IMR-90 (cell line): Measurements from ENCODE around the gene IL6. TPM values are rescaled to one million over a fixed set of nuclear protein-coding genes. Genes with fewer than 3 reads are reported as not detected.

ENCODE experiments used
- ATAC-seq: fragments of 200-7000 bp; cut with Tn5 transposase; 2 replicates; pipeline ENCODE4 v1.9.1; 2020; ENCODE audit warnings: low read depth, mild to moderate bottlenecking, moderate library complexity
- BruUV-seq: library from RNA; stranded (reverse); fragments of 400-500 nt; replicated peaks from 2 replicates; lab custom pipeline; 2021; lab: Mats Ljungman, UMichigan
- CTCF ChIA-PET: fragments of 300-600 bp; formaldehyde crosslinking; extraction: SDS; loops from one replicate; lab custom pipeline; 2021; ENCODE audit warnings: antibody characterized with exemption; lab: Yijun Ruan, JAX
- POLR2A ChIA-PET: fragments of 300-600 bp; sonication (Branson Sonifier 250); formaldehyde crosslinking; loops from one replicate; lab custom pipeline; 2022; ENCODE audit warnings: antibody characterized with exemption; ENCODE audit not compliant: unreplicated experiment; lab: Charles Lee
- DNase-seq: peaks from one replicate; pipeline ENCODE4 v3.0.0; 2013
- H2AFZ ChIP-seq: replicated peaks from 2 replicates; pipeline ENCODE3; 2013; ENCODE audit warnings: low read length, mild to moderate bottlenecking; ENCODE audit not compliant: poor library complexity
- H2AK5ac ChIP-seq: 2 replicates; pipeline ENCODE4 v1.6.1; 2013; ENCODE audit warnings: low read depth, low read length, inconsistent platforms
- H2AK9ac ChIP-seq: replicated peaks from 2 replicates; pipeline ENCODE3; 2013; ENCODE audit warnings: mild to moderate bottlenecking, low read depth, low read length, moderate library complexity; ENCODE audit not compliant: poor library complexity
- H2BK120ac ChIP-seq: 2 replicates; pipeline ENCODE4 v1.6.1; 2013; ENCODE audit warnings: low read depth, low read length, inconsistent platforms
- H2BK15ac ChIP-seq: 3 replicates; pipeline ENCODE4 v1.6.1; 2013; ENCODE audit warnings: low read depth, low read length, inconsistent platforms
- H2BK20ac ChIP-seq: 2 replicates; pipeline ENCODE4 v1.6.1; 2013; ENCODE audit warnings: low read depth, mild to moderate bottlenecking, inconsistent platforms, low read length, moderate library complexity
- H2BK5ac ChIP-seq: 2 replicates; pipeline ENCODE4 v1.6.1; 2013; ENCODE audit warnings: mild to moderate bottlenecking, low read depth, low read length, inconsistent platforms; ENCODE audit not compliant: poor library complexity, severe bottlenecking
- H3K14ac ChIP-seq: replicated peaks from 2 replicates; pipeline ENCODE4 v1.6.1; 2013; ENCODE audit warnings: low read depth, low read length, inconsistent platforms
- H3K18ac ChIP-seq: 2 replicates; pipeline ENCODE4 v1.6.1; 2013; ENCODE audit warnings: low read depth, low read length, control low read depth
- H3K23ac ChIP-seq: 2 replicates; pipeline ENCODE4 v1.6.1; 2013; ENCODE audit warnings: low read depth, low read length, inconsistent platforms
- H3K27ac ChIP-seq: 2 replicates; pipeline ENCODE4 v1.5.1; 2013; ENCODE audit warnings: mild to moderate bottlenecking, control low read depth, low read length; ENCODE audit not compliant: insufficient read depth
- H3K27me3 ChIP-seq: 2 replicates; pipeline ENCODE4 v1.6.1; 2013; ENCODE audit warnings: low read length; ENCODE audit not compliant: control insufficient read depth, insufficient read depth
- H3K36me3 ChIP-seq: 2 replicates; pipeline ENCODE4 v1.6.1; 2013; ENCODE audit warnings: low read length, mixed read lengths; ENCODE audit not compliant: control insufficient read depth, insufficient read depth
- H3K4ac ChIP-seq: 2 replicates; pipeline ENCODE4 v1.6.1; 2013; ENCODE audit warnings: low read depth, low read length, inconsistent platforms
- H3K4me1 ChIP-seq: 2 replicates; pipeline ENCODE4 v1.6.1; 2013; ENCODE audit warnings: low read length, mixed read lengths; ENCODE audit not compliant: control insufficient read depth, insufficient read depth
- H3K4me2 ChIP-seq: 2 replicates; pipeline ENCODE4 v1.6.1; 2013; ENCODE audit warnings: low read depth, mild to moderate bottlenecking, control low read depth, low read length, moderate library complexity
- H3K4me3 ChIP-seq: 2 replicates; pipeline ENCODE4 v1.5.1; 2013; ENCODE audit warnings: low read depth, mild to moderate bottlenecking, control low read depth, low read length, moderate library complexity; ENCODE audit not compliant: insufficient read depth
- H3K56ac ChIP-seq: 2 replicates; pipeline ENCODE4 v1.6.1; 2013; ENCODE audit warnings: low read length, inconsistent platforms; ENCODE audit not compliant: insufficient read depth; ENCODE audit errors: extremely low read depth
- H3K79me1 ChIP-seq, 2 experiments: 2 replicates each; pipeline ENCODE4 v1.6.1; 2013; ENCODE audit warnings: low read length in 2 of 2, inconsistent platforms in 1 of 2, low read depth in 1 of 2
- H3K9ac ChIP-seq: 2 replicates; pipeline ENCODE4 v1.6.1; 2013; ENCODE audit warnings: low read depth, low read length, control low read depth
- H3K9me1 ChIP-seq: 2 replicates; pipeline ENCODE4 v1.6.1; 2013; ENCODE audit warnings: low read length, inconsistent platforms; ENCODE audit not compliant: insufficient read depth
- H3K9me3 ChIP-seq: 2 replicates; pipeline ENCODE4 v1.6.1; 2013; ENCODE audit warnings: low read length; ENCODE audit not compliant: control insufficient read depth, insufficient read depth
- H4K20me1 ChIP-seq: 2 replicates; pipeline ENCODE4 v1.6.1; 2013; ENCODE audit warnings: low read length, inconsistent platforms; ENCODE audit not compliant: insufficient read depth
- H4K5ac ChIP-seq: 2 replicates; pipeline ENCODE4 v1.6.1; 2013; ENCODE audit warnings: mild to moderate bottlenecking, low read depth, low read length, control low read depth
- H4K8ac ChIP-seq, 2 experiments: 2 replicates each; pipeline ENCODE4 v1.6.1; 2013; ENCODE audit warnings: low read depth in 2 of 2, low read length in 2 of 2, control low read depth in 1 of 2, inconsistent platforms in 1 of 2
- H4K91ac ChIP-seq: 2 replicates; pipeline ENCODE4 v1.6.1; 2013; ENCODE audit warnings: low read depth, low read length, inconsistent platforms; ENCODE audit not compliant: insufficient read depth
- BHLHE40 ChIP-seq: fragments of 150-350 bp; IDR thresholded peaks from 2 replicates; pipeline ENCODE4 v1.6.1; 2016; ENCODE audit warnings: mild to moderate bottlenecking, low read depth, low read length
- CTCF ChIP-seq: conservative IDR thresholded peaks from 2 replicates; pipeline ENCODE4 v1.5.1; 2012; ENCODE audit warnings: mild to moderate bottlenecking, low read depth, low read length, improper control_type of control experiment
- FOS ChIP-seq: fragments of 150-350 bp; IDR thresholded peaks from 2 replicates; pipeline ENCODE4 v1.6.1; 2016; ENCODE audit warnings: low read depth, low read length
- MAZ ChIP-seq: IDR thresholded peaks from 2 replicates; pipeline ENCODE4 v1.6.1; 2012; ENCODE audit warnings: low read depth, mild to moderate bottlenecking, low read length, improper control_type of control experiment, moderate library complexity, borderline replicate concordance
- POLR2A ChIP-seq: IDR thresholded peaks from 2 replicates; pipeline ENCODE4 v1.6.1; 2012; ENCODE audit warnings: mild to moderate bottlenecking, low read depth, low read length
- RCOR1 ChIP-seq: IDR thresholded peaks from 2 replicates; pipeline ENCODE4 v1.6.1; 2012; ENCODE audit warnings: mild to moderate bottlenecking, low read length, improper control_type of control experiment; ENCODE audit not compliant: insufficient replicate concordance
- SMC3 ChIP-seq: fragments of 150-350 bp; IDR thresholded peaks from 2 replicates; pipeline ENCODE4 v1.6.1; 2016; ENCODE audit warnings: low read depth, mild to moderate bottlenecking, antibody characterized with exemption, low read length, moderate library complexity
- WGBS, 2 experiments: methylation state at CpG; one replicate each; pipeline versions ENCODE4 v1.1.5 to v1.1.7; 2013; ENCODE audit warnings: missing lambda C conversion rate in 2 of 2; ENCODE audit not compliant: insufficient read length in 1 of 2; ENCODE audit errors: extremely low coverage in 2 of 2; 5-methylcytosine and 5-hydroxymethylcytosine counted together
- dilution Hi-C: fragments of 300-500 bp; cut with HindIII; formaldehyde crosslinking; loops from one replicate; pipeline ENCODE4 v1.14.3; 2018; ENCODE audit warnings: low sequenced_read_pairs; ENCODE audit not compliant: unreplicated experiment
- in situ Hi-C: fragments of 300-500 bp; cut with MboI; formaldehyde crosslinking; loops from 3 replicates; pipeline ENCODE4 v1.14.3; 2019; ENCODE audit warnings: low sequenced_read_pairs, inconsistent platforms, mixed read lengths
- intact Hi-C: fragments of 100-400 bp; cut with micrococcal nuclease; formaldehyde crosslinking; loops from 2 replicates; pipeline ENCODE4 v1.10.0; 2022
- polyA plus RNA-seq, 3 experiments: library from polyadenylated mRNA; depleted of rRNA; stranded (reverse); fragments of >200 nt; gene quantifications; 2 replicates each; pipeline ENCODE4 v1.2.3, GENCODE V29; 2012; ENCODE audit warnings: low replicate concordance in 1 of 3
- total RNA-seq: library from RNA; depleted of rRNA; stranded (reverse); fragments of >200 nt; gene quantifications from 2 replicates; pipeline ENCODE4 v1.2.3, GENCODE V29; 2012
- TF ChIP-seq, protein P1 (sequence below): fragments of 150-350 bp; IDR thresholded peaks from 2 replicates; pipeline ENCODE4 v1.6.1; 2017; ENCODE audit warnings: mild to moderate bottlenecking, antibody characterized with exemption, low read length, low read depth
- TF ChIP-seq, protein P2 (sequence below): fragments of 150-350 bp; IDR thresholded peaks from 2 replicates; pipeline ENCODE4 v1.6.1; 2016; ENCODE audit warnings: low read depth, mild to moderate bottlenecking, low read length, moderate library complexity, borderline replicate concordance

The IL6 gene
- total and polyA plus RNA-seq, 2 of the 4 experiments (the other 2 are of a cell fraction) = 15.2 to 50.8 TPM

GRCh38 chr7:22743014-22743413 is 16.0 kb downstream of the IL6 start:
- no CpG with 5 or more reads among the region's 4 CpGs for WGBS, 2 experiments
- H3K27me3 ChIP-seq = no peaks in the 10 kb centered on the region
- TF ChIP-seq MAZ (no peak), SMC3 (no peak), RCOR1 (no peak), POLR2A (no peak), FOS (no peak), CTCF (no peak), BHLHE40 (no peak)
- TF ChIP-seq, protein P1, sequence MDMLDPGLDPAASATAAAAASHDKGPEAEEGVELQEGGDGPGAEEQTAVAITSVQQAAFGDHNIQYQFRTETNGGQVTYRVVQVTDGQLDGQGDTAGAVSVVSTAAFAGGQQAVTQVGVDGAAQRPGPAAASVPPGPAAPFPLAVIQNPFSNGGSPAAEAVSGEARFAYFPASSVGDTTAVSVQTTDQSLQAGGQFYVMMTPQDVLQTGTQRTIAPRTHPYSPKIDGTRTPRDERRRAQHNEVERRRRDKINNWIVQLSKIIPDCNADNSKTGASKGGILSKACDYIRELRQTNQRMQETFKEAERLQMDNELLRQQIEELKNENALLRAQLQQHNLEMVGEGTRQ = no peak
- TF ChIP-seq, protein P2, sequence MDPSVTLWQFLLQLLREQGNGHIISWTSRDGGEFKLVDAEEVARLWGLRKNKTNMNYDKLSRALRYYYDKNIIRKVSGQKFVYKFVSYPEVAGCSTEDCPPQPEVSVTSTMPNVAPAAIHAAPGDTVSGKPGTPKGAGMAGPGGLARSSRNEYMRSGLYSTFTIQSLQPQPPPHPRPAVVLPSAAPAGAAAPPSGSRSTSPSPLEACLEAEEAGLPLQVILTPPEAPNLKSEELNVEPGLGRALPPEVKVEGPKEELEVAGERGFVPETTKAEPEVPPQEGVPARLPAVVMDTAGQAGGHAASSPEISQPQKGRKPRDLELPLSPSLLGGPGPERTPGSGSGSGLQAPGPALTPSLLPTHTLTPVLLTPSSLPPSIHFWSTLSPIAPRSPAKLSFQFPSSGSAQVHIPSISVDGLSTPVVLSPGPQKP = no peak
- ATAC-seq = no peak
- H3K9me1 ChIP-seq = no peaks in the 10 kb centered on the region
- H4K8ac ChIP-seq = no peak overlapping the region
- in situ Hi-C loops (no loop called here), dilution Hi-C loops (no loop called here), intact Hi-C loops (loop anchor here (5.0 kb wide), 1 partner anchor 34 kb away; no protein-coding TSS in a partner anchor)
- no TSS peak for BruUV-seq
- H3K27ac ChIP-seq = no peak overlapping the region
- no peaks in the 10 kb centered on the region for H3K79me1 ChIP-seq
- no peak overlapping the region for H4K5ac ChIP-seq
- no peak overlapping the region for H3K4me3 ChIP-seq
- H3K9me3 ChIP-seq = no peaks in the 10 kb centered on the region
- CTCF ChIA-PET = interaction anchor here (0.6 kb wide), 2 partner anchors 15 to 307 kb away, joined by 3 read pairs; no protein-coding TSS in a partner anchor
- no peak overlapping the region for H3K23ac ChIP-seq
- POLR2A ChIA-PET = no interaction called here
- H2BK20ac ChIP-seq = no peak overlapping the region
- H2BK15ac ChIP-seq = no peak overlapping the region
- no peak for DNase-seq
- no peak overlapping the region for H2BK5ac ChIP-seq
- H2AK9ac ChIP-seq = no peak overlapping the region
- H3K4me1 ChIP-seq = no peaks in the 10 kb centered on the region
- H3K14ac ChIP-seq = no peak overlapping the region
- H3K36me3 ChIP-seq = no peaks in the 10 kb centered on the region
- H3K18ac ChIP-seq = no peak overlapping the region
- no peak overlapping the region for H3K9ac ChIP-seq
- no peak overlapping the region for H2AFZ ChIP-seq
- no peak overlapping the region for H2AK5ac ChIP-seq
- no peak overlapping the region for H4K91ac ChIP-seq
- no peak overlapping the region for H2BK120ac ChIP-seq
- H4K20me1 ChIP-seq = no peaks in the 10 kb centered on the region
- no peak overlapping the region for H3K4me2 ChIP-seq
- H3K56ac ChIP-seq = no peak overlapping the region
- no peak overlapping the region for H3K4ac ChIP-seq
